HEK293T (cell line): Measurements from ENCODE around the gene BMP7.

Source experiments
- ARNT ChIP-seq: fragments of 450-650 bp; IDR thresholded peaks from 2 replicates; pipeline ENCODE4 v1.6.1; 2017; ENCODE audit warnings: mild to moderate bottlenecking
- BHLHE40 ChIP-seq: fragments of 450-650 bp; IDR thresholded peaks from 2 replicates; pipeline ENCODE4 v1.6.1; 2016; ENCODE audit warnings: mild to moderate bottlenecking, moderate library complexity, borderline replicate concordance
- FOXA1 ChIP-seq: fragments of 450-650 bp; IDR thresholded peaks from 2 replicates; pipeline ENCODE4 v1.6.1; 2016; ENCODE audit warnings: mild to moderate bottlenecking
- HDGF ChIP-seq: fragments of 450-650 bp; IDR thresholded peaks from 2 replicates; pipeline ENCODE4 v1.6.1; 2017; ENCODE audit warnings: antibody characterized with exemption, borderline replicate concordance
- L3MBTL2 ChIP-seq: fragments of 450-650 bp; conservative IDR thresholded peaks from 2 replicates; pipeline ENCODE4 v1.6.1; 2016; ENCODE audit warnings: mild to moderate bottlenecking
- LEF1 ChIP-seq: fragments of 450-650 bp; IDR thresholded peaks from 2 replicates; pipeline ENCODE4 v1.6.1; 2017; ENCODE audit warnings: mild to moderate bottlenecking, borderline replicate concordance
- SP1 ChIP-seq: fragments of 450-650 bp; IDR thresholded peaks from 2 replicates; pipeline ENCODE4 v1.6.1; 2017
- SUZ12 ChIP-seq: fragments of 450-650 bp; IDR thresholded peaks from 2 replicates; pipeline ENCODE4 v1.6.1; 2016; ENCODE audit warnings: mild to moderate bottlenecking
- TARDBP ChIP-seq: fragments of 450-650 bp; IDR thresholded peaks from 2 replicates; pipeline ENCODE4 v1.6.1; 2016
- ZNF384 ChIP-seq: fragments of 450-650 bp; IDR thresholded peaks from 2 replicates; pipeline ENCODE4 v1.6.1; 2016
- TF ChIP-seq, protein P1 (sequence below): fragments of 450-650 bp; IDR thresholded peaks from 2 replicates; pipeline ENCODE4 v1.6.1; 2016

- TF ChIP-seq SP1 (no peak), SUZ12 (no peak), FOXA1 (no peak), ZNF384 (no peak), BHLHE40 (no peak), TARDBP (no peak), L3MBTL2 (no peak), HDGF (no peak), LEF1 (no peak), ARNT (no peak)
- TF ChIP-seq, protein P1, sequence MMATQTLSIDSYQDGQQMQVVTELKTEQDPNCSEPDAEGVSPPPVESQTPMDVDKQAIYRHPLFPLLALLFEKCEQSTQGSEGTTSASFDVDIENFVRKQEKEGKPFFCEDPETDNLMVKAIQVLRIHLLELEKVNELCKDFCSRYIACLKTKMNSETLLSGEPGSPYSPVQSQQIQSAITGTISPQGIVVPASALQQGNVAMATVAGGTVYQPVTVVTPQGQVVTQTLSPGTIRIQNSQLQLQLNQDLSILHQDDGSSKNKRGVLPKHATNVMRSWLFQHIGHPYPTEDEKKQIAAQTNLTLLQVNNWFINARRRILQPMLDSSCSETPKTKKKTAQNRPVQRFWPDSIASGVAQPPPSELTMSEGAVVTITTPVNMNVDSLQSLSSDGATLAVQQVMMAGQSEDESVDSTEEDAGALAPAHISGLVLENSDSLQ = no peak
Measured at GRCh38 chr20:57211908-57212533, 54.4 kb downstream of the BMP7 start.
